Measurements from ENCODE around the gene ST3GAL3. TPM values are rescaled to one million over a fixed set of nuclear protein-coding genes. Genes with fewer than 3 reads are reported as not detected.

The ST3GAL3 gene
- total RNA-seq, 1 experiment from 2014 or later = 8.3 TPM

DNA sequence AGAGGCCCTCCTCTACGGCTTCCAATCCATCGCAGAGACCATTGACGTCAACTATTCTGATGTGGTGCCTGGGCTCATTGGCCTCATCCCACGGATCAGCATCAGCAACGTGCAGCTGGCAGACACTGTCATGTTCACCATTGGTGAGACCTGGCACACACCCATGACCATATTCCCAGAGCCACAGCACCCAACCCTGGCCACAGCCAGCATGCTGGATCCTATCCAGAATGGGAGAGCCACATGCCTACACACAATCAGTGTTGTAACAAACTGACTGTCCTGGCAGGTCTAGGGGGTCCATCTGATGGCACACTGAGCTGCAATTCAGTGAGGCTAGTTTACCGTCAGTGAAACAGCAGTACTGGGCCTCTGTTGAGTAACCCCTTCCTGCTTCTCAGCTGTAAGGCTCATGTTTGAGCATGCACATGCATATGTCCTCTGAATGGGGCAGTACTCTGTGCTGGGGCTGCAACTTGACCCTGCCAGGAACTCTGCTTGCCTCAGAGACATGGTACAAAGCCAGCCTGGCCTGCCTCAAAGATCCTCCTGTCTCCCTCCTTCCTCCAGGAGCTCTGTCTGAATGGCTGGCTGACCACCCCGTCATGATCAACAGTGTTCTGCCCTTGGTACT is 250.2 kb downstream of the ST3GAL3 start:
- DNase-seq = no peak
- Histone ChIP-seq H3K79me2 (ENCODE audit: insufficient read depth, low read length) (no peaks in the 10 kb centered on the region), H4K91ac (ENCODE audit: insufficient read length, low read depth, low read length) (no peak overlapping the region), H3K9ac (ENCODE audit: extremely low read depth, insufficient read length, low read length) (no peak overlapping the region), H3K4ac (ENCODE audit: low read depth, low read length) (no peak overlapping the region), H2BK15ac (ENCODE audit: low read depth, low read length) (no peak overlapping the region), H2BK20ac (ENCODE audit: low read depth, low read length, poor library complexity, severe bottlenecking) (no peak overlapping the region), H2AFZ (ENCODE audit: low read length) (no peak overlapping the region), H4K5ac (ENCODE audit: insufficient read length, low read depth, low read length) (no peak overlapping the region), H2BK5ac (ENCODE audit: insufficient read length, low read length) (no peak overlapping the region), H3T11ph (ENCODE audit: low read length) (no peak overlapping the region), H3K14ac (ENCODE audit: insufficient read depth, low read length) (no peak overlapping the region), H3K79me1 (ENCODE audit: insufficient read depth, low read depth, low read length, poor library complexity, severe bottlenecking) (no peaks in the 10 kb centered on the region), H3K23me2 (ENCODE audit: insufficient read length, low read depth, low read length, poor library complexity, severe bottlenecking) (no peaks in the 10 kb centered on the region), H3K27ac (ENCODE audit: insufficient read length, low read depth, low read length) (no peak overlapping the region), H3K18ac (ENCODE audit: insufficient read length, low read depth, low read length) (no peak overlapping the region), H3K4me1 (ENCODE audit: insufficient read depth, low read length) (no peaks in the 10 kb centered on the region), H3K56ac (ENCODE audit: insufficient read length, low read depth, low read length) (no peak overlapping the region), H3K9me3 (ENCODE audit: control insufficient read depth, low read depth, low read length) (no peaks in the 10 kb centered on the region), H3K23ac (ENCODE audit: insufficient read length, low read depth, low read length) (no peak overlapping the region), H4K20me1 (ENCODE audit: control insufficient read depth, insufficient read depth, insufficient read length) (no peaks in the 10 kb centered on the region), H2AK5ac (ENCODE audit: insufficient read length, low read length) (no peak overlapping the region), H3K27me3 (ENCODE audit: insufficient read depth, low read length) (no peaks in the 10 kb centered on the region), H3K4me2 (ENCODE audit: insufficient read depth, insufficient read length, low read length) (no peak overlapping the region), H4K8ac (replicated peaks; ENCODE audit: insufficient read length, low read depth, low read length) (no peak overlapping the region), H2BK120ac (ENCODE audit: low read depth, low read length, poor library complexity, severe bottlenecking) (no peak overlapping the region), H2BK12ac (ENCODE audit: insufficient read length, low read depth, low read length) (no peak overlapping the region)
- Mint-ChIP-seq H3K9me3 (no peaks in the 10 kb centered on the region), H3K27me3 (ENCODE audit: low read depth) (no peaks in the 10 kb centered on the region), H3K4me3 (no peak overlapping the region), H3K36me3 (ENCODE audit: insufficient read depth in 1 of 3, low read depth in 3 of 3) (peaks cover 1 to 22% (median 16%) of the 10 kb centered on the region in 3 experiments; a peak in 5 of 7 replicates), H3K27ac (no peak overlapping the region; a peak in 1 of 7 replicates), H3K4me1 (peaks cover 5 to 10% of the 10 kb centered on the region in 2 experiments)
- TF ChIP-seq, protein P1, sequence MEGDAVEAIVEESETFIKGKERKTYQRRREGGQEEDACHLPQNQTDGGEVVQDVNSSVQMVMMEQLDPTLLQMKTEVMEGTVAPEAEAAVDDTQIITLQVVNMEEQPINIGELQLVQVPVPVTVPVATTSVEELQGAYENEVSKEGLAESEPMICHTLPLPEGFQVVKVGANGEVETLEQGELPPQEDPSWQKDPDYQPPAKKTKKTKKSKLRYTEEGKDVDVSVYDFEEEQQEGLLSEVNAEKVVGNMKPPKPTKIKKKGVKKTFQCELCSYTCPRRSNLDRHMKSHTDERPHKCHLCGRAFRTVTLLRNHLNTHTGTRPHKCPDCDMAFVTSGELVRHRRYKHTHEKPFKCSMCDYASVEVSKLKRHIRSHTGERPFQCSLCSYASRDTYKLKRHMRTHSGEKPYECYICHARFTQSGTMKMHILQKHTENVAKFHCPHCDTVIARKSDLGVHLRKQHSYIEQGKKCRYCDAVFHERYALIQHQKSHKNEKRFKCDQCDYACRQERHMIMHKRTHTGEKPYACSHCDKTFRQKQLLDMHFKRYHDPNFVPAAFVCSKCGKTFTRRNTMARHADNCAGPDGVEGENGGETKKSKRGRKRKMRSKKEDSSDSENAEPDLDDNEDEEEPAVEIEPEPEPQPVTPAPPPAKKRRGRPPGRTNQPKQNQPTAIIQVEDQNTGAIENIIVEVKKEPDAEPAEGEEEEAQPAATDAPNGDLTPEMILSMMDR (conservative IDR thresholded peaks at IDR 0.05) = no peak
- no CpG with 5 or more reads among the region's 7 CpGs for WGBS (ENCODE audit: extremely low coverage, insufficient read length, low lambda C conversion rate)
